ENCODE results near the gene ARHGAP30.
"Not testable (repeated sequence)": the region's sequence is repeated elsewhere in the genome, so short reads cannot be mapped to it uniquely, and the experiment has no call there.

Gene ARHGAP30

DNA sequence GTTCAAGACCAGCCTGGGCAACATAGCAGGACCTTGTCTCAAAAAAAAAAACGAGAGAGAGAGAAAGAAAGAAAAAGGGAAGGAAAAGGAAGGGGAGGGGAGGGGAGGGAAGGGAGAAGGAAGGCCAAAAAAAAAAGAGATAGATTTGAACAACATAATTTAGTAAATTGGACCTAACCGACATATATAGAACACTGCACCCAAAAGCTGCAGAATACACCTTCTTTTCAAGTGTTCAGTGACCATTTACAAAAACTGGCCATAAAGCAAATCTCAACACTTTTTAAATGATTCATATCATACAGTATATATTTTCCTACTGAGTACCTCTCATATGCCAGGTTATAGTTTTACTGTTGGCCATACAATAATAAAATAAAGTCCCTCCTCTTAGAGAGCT, 37.8 kb downstream of the ARHGAP30 start:
- no peak overlapping the region for H2BK15ac ChIP-seq (ENCODE audit: low read depth, poor library complexity, severe bottlenecking)
- H3K9me3 ChIP-seq (ENCODE audit: control insufficient read depth, low read length) = no peaks in the 10 kb centered on the region
- H3K79me1 ChIP-seq (replicated peaks; ENCODE audit: low read length, poor library complexity, severe bottlenecking) = no peaks in the 10 kb centered on the region
- H3K18ac ChIP-seq (ENCODE audit: low read depth in 1 of 2, low read length in 2 of 2) = no peak overlapping the region
- H3K36me3 ChIP-seq (ENCODE audit: control insufficient read depth in 1 of 2, insufficient read depth in 2 of 2, low read depth in 1 of 2, low read length in 2 of 2) = no peaks in the 10 kb centered on the region
- H4K8ac ChIP-seq (ENCODE audit: low read length) = no peak overlapping the region
- no peak overlapping the region for H3K4me3 ChIP-seq (ENCODE audit: insufficient read depth in 1 of 2, low read depth in 1 of 2, low read length in 2 of 2)
- no peak overlapping the region for H3K4ac ChIP-seq (ENCODE audit: low read depth in 1 of 2, low read length in 2 of 2)
- no peak overlapping the region for H3K4me2 ChIP-seq (ENCODE audit: low read length, poor library complexity, severe bottlenecking)
- no peak overlapping the region for H3K14ac ChIP-seq (ENCODE audit: low read length in 2 of 2)
- no peak overlapping the region for H2BK12ac ChIP-seq (ENCODE audit: low read length in 2 of 2)
- no peak overlapping the region for H3K9ac ChIP-seq (ENCODE audit: low read length)
- no peak overlapping the region for H2BK5ac ChIP-seq (ENCODE audit: low read depth, low read length, poor library complexity, severe bottlenecking)
- no peak overlapping the region for H2BK120ac ChIP-seq (ENCODE audit: low read depth, low read length)
- no peak overlapping the region for H3K23ac ChIP-seq (ENCODE audit: low read length in 2 of 2)
- H3K27me3 ChIP-seq (ENCODE audit: control insufficient read depth in 1 of 2, insufficient read depth in 1 of 2, low read length in 2 of 2) = no peaks in the 10 kb centered on the region
- H3K27ac ChIP-seq (ENCODE audit: low read length, poor library complexity, severe bottlenecking) = no peak overlapping the region
- 100% methylated on average over 1 of the region's 2 CpGs for WGBS
- no peak overlapping the region for H4K91ac ChIP-seq (ENCODE audit: low read length)
- no peak for DNase-seq
- no peaks in the 10 kb centered on the region for H3K4me1 ChIP-seq (ENCODE audit: control insufficient read depth, insufficient read depth, low read depth, low read length)
- no peak overlapping the region for H2AFZ ChIP-seq (ENCODE audit: low read depth, low read length)
- no peak overlapping the region for H2AK5ac ChIP-seq (ENCODE audit: low read length, severe bottlenecking)

DNA sequence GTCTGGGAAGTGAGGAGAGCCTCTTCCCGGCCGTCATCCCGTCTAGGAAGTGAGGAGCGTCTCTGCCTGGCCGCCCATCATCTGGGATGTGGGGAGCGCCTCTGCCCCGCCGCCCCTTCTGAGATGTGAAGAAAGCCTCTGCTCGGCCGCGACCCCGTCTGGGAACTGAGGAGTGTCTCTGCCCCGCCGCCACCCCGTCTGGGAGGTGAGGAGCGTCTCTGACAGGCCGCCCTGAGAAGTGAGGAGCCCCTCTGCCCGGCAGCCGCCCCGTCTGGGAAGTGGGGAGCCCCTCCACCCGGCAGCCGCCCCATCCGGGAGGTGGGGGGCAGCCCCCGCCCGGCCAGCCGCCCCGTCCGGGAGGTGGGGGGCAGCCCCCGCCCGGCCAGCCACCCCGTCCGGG, 40.2 kb downstream of the ARHGAP30 start:
- not testable (repeated sequence) for H3K4me1 ChIP-seq (ENCODE audit: control insufficient read depth, insufficient read depth, low read depth, low read length); H2BK15ac ChIP-seq (ENCODE audit: low read depth, poor library complexity, severe bottlenecking); H3K36me3 ChIP-seq (ENCODE audit: control insufficient read depth in 1 of 2, insufficient read depth in 2 of 2, low read depth in 1 of 2, low read length in 2 of 2); H3K9me3 ChIP-seq (ENCODE audit: control insufficient read depth, low read length); H3K27me3 ChIP-seq (ENCODE audit: control insufficient read depth in 1 of 2, insufficient read depth in 1 of 2, low read length in 2 of 2); H3K79me1 ChIP-seq (replicated peaks; ENCODE audit: low read length, poor library complexity, severe bottlenecking); H4K91ac ChIP-seq (ENCODE audit: low read length); H3K4ac ChIP-seq (ENCODE audit: low read depth in 1 of 2, low read length in 2 of 2); H4K8ac ChIP-seq (ENCODE audit: low read length); H3K4me2 ChIP-seq (ENCODE audit: low read length, poor library complexity, severe bottlenecking); H2BK12ac ChIP-seq (ENCODE audit: low read length in 2 of 2); H2BK5ac ChIP-seq (ENCODE audit: low read depth, low read length, poor library complexity, severe bottlenecking); H2BK120ac ChIP-seq (ENCODE audit: low read depth, low read length); H3K18ac ChIP-seq (ENCODE audit: low read depth in 1 of 2, low read length in 2 of 2); H3K27ac ChIP-seq (ENCODE audit: low read length, poor library complexity, severe bottlenecking); H2AK5ac ChIP-seq (ENCODE audit: low read length, severe bottlenecking); H3K4me3 ChIP-seq (ENCODE audit: insufficient read depth in 1 of 2, low read depth in 1 of 2, low read length in 2 of 2); H3K14ac ChIP-seq (ENCODE audit: low read length in 2 of 2); H3K23ac ChIP-seq (ENCODE audit: low read length in 2 of 2); H2AFZ ChIP-seq (ENCODE audit: low read depth, low read length); H3K9ac ChIP-seq (ENCODE audit: low read length); DNase-seq
- WGBS = 95% methylated on average over 32 of the region's 32 CpGs

DNA sequence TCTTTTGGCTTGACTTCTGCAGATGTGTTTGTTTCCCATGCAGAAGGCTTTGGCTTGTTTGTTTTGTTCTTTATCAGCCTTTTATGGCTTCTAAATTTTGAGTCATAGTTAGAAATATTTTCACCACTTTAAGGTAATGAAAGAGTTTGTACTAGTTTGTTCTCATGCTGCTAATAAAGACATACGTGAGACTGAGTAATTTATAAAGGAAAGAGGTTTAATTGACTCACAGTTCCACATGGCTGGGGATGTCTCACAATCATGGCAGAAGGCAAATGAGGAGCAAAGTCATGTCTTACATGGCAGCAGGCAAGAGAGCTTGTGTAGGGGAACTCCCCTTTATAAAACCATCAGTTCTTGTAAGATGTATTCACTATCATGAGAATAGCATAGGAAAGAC, 42.7 kb downstream of the ARHGAP30 start:
- H3K14ac ChIP-seq (ENCODE audit: low read length in 2 of 2); H3K9ac ChIP-seq (ENCODE audit: low read length); H4K8ac ChIP-seq (ENCODE audit: low read length); H3K27me3 ChIP-seq (ENCODE audit: control insufficient read depth in 1 of 2, insufficient read depth in 1 of 2, low read length in 2 of 2); H3K4me2 ChIP-seq (ENCODE audit: low read length, poor library complexity, severe bottlenecking); H3K4ac ChIP-seq (ENCODE audit: low read depth in 1 of 2, low read length in 2 of 2); H2BK12ac ChIP-seq (ENCODE audit: low read length in 2 of 2); H3K9me3 ChIP-seq (ENCODE audit: control insufficient read depth, low read length); H2AK5ac ChIP-seq (ENCODE audit: low read length, severe bottlenecking); H2BK5ac ChIP-seq (ENCODE audit: low read depth, low read length, poor library complexity, severe bottlenecking); H2BK15ac ChIP-seq (ENCODE audit: low read depth, poor library complexity, severe bottlenecking); H2AFZ ChIP-seq (ENCODE audit: low read depth, low read length); H3K18ac ChIP-seq (ENCODE audit: low read depth in 1 of 2, low read length in 2 of 2); DNase-seq; H3K36me3 ChIP-seq (ENCODE audit: control insufficient read depth in 1 of 2, insufficient read depth in 2 of 2, low read depth in 1 of 2, low read length in 2 of 2); H3K4me3 ChIP-seq (ENCODE audit: insufficient read depth in 1 of 2, low read depth in 1 of 2, low read length in 2 of 2); H3K27ac ChIP-seq (ENCODE audit: low read length, poor library complexity, severe bottlenecking); H4K91ac ChIP-seq (ENCODE audit: low read length); H3K23ac ChIP-seq (ENCODE audit: low read length in 2 of 2); H2BK120ac ChIP-seq (ENCODE audit: low read depth, low read length); H3K4me1 ChIP-seq (ENCODE audit: control insufficient read depth, insufficient read depth, low read depth, low read length); H3K79me1 ChIP-seq (replicated peaks; ENCODE audit: low read length, poor library complexity, severe bottlenecking): not testable (repeated sequence)
- 78% methylated on average over 1 of the region's 1 CpG for WGBS

DNA sequence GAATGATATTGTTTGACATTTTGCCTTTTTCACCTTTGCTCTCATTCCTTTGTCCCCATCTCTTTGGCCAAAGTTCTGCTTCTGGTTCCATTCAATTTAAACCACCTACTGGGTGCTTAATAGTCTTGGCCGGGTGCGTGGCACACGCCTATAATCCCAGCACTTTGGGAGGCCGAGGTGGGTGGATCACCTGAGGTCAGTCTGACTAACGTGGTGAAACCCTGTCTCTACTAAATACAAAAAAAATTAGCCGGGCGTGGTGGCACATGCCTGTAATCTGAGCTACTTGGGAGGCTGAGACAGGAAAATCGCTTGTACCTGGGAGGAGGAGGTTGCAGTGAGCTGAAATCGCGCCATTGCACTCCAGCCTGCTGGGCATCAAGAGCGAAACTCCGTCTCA, 47.3 kb downstream of the ARHGAP30 start:
- not testable (repeated sequence) for H2BK120ac ChIP-seq (ENCODE audit: low read depth, low read length); H3K4me1 ChIP-seq (ENCODE audit: control insufficient read depth, insufficient read depth, low read depth, low read length); H3K18ac ChIP-seq (ENCODE audit: low read depth in 1 of 2, low read length in 2 of 2); H3K27ac ChIP-seq (ENCODE audit: low read length, poor library complexity, severe bottlenecking); H3K4me3 ChIP-seq (ENCODE audit: insufficient read depth in 1 of 2, low read depth in 1 of 2, low read length in 2 of 2); H4K8ac ChIP-seq (ENCODE audit: low read length); H3K14ac ChIP-seq (ENCODE audit: low read length in 2 of 2); H2BK15ac ChIP-seq (ENCODE audit: low read depth, poor library complexity, severe bottlenecking); H3K9ac ChIP-seq (ENCODE audit: low read length); DNase-seq; H3K9me3 ChIP-seq (ENCODE audit: control insufficient read depth, low read length); H2BK5ac ChIP-seq (ENCODE audit: low read depth, low read length, poor library complexity, severe bottlenecking); H3K23ac ChIP-seq (ENCODE audit: low read length in 2 of 2); H3K4ac ChIP-seq (ENCODE audit: low read depth in 1 of 2, low read length in 2 of 2); H2AK5ac ChIP-seq (ENCODE audit: low read length, severe bottlenecking); H4K91ac ChIP-seq (ENCODE audit: low read length); H3K36me3 ChIP-seq (ENCODE audit: control insufficient read depth in 1 of 2, insufficient read depth in 2 of 2, low read depth in 1 of 2, low read length in 2 of 2); H2BK12ac ChIP-seq (ENCODE audit: low read length in 2 of 2); H2AFZ ChIP-seq (ENCODE audit: low read depth, low read length); H3K4me2 ChIP-seq (ENCODE audit: low read length, poor library complexity, severe bottlenecking); H3K79me1 ChIP-seq (replicated peaks; ENCODE audit: low read length, poor library complexity, severe bottlenecking)
- peaks cover 9 to 33% of the 10 kb centered on the region in 2 experiments for H3K27me3 ChIP-seq (ENCODE audit: control insufficient read depth in 1 of 2, insufficient read depth in 1 of 2, low read length in 2 of 2)
- WGBS = over 99% methylated on average over 10 of the region's 12 CpGs
